Measurements from ENCODE around the gene LFNG. TPM values are rescaled to one million over a fixed set of nuclear protein-coding genes. Genes with fewer than 3 reads are reported as not detected.

The LFNG gene
- total and polyA plus RNA-seq, 9 of the 15 experiments (the other 6 are each of a cell fraction or from before 2014, with no cell fraction given) = 0.03 to 0.89 (median 0.25) TPM; not detected in 1

- TF ChIP-seq CBFA2T2 (conservative IDR thresholded peaks at IDR 0.05) (peak; percentile 40; the same call in 1 of the 2 replicates), ZBTB12 (CRISPR knock-in tag; IDR thresholded peaks at IDR 0.05) (no peak), JUND (IDR thresholded peaks at IDR 0.05; ENCODE audit: borderline replicate concordance, low read depth, low read length) (peak; percentile 98), JUND (tag; IDR thresholded peaks at IDR 0.05; ENCODE audit: borderline replicate concordance, low read depth, low read length) (peak; percentile 89; the same call in 1 of the 3 replicates), KLF16 (IDR thresholded peaks at IDR 0.05) (0 out of 2 replicates have a peak, but pooled peaks have one; percentile 23), E4F1 (CRISPR knock-in tag; IDR thresholded peaks at IDR 0.05; ENCODE audit: borderline replicate concordance) (no peak), NFRKB (IDR thresholded peaks at IDR 0.05; ENCODE audit: low read depth) (no peak), EGR1 (conservative IDR thresholded peaks at IDR 0.05) (peak; percentile 93), CREB3L1 (IDR thresholded peaks at IDR 0.05; ENCODE audit: borderline replicate concordance, low read depth) (no peak), RAD21 (CRISPR knock-in tag; conservative IDR thresholded peaks at IDR 0.05 in 1 of 2, IDR thresholded peaks at IDR 0.05 in 1 of 2) (no peak), DACH1 (IDR thresholded peaks at IDR 0.05; ENCODE audit: partially characterized antibody) (peak; percentile 58), ZBTB1 (CRISPR knock-in tag; IDR thresholded peaks at IDR 0.05; ENCODE audit: borderline replicate concordance, low read depth) (no peak), ATF3 (IDR thresholded peaks at IDR 0.05) (peak; percentile 96), ATF3 (CRISPR knock-in tag; conservative IDR thresholded peaks at IDR 0.05) (no peak), ETS2 (tag; IDR thresholded peaks at IDR 0.05; ENCODE audit: borderline replicate concordance, poor library complexity, severe bottlenecking) (no peak), ATF6 (CRISPR knock-in tag; IDR thresholded peaks at IDR 0.05) (no peak), FOS (IDR thresholded peaks at IDR 0.05; ENCODE audit: extremely low read depth, insufficient read length) (peak; percentile 50), MEF2D (tag; conservative IDR thresholded peaks at IDR 0.05; ENCODE audit: low read depth) (no peak)
Observed at GRCh38 chr7:2530071-2530987, 10.8 kb downstream of the LFNG start (continued).
